NB4 (cell line): ENCODE results near the gene MAPK14.
A peak's percentile ranks its signal among the peaks of the same experiment; 100 is the strongest.
"Not testable (repeated sequence)": the region's sequence is repeated elsewhere in the genome, so short reads cannot be mapped to it uniquely, and the experiment has no call there.

ENCODE experiments used
- DNase-seq: peaks from one replicate; pipeline ENCODE4 v3.0.0; 2010; ENCODE audit warnings: low read depth
- H3K4me3 ChIP-seq: one replicate; pipeline ENCODE4 v1.5.1; 2011; ENCODE audit warnings: mild to moderate bottlenecking, low read depth, low read length, moderate library complexity
- CTCF ChIP-seq: IDR thresholded peaks from one replicate; pipeline ENCODE4 v1.5.1; 2012; ENCODE audit warnings: low read depth, low read length
- MAX ChIP-seq: IDR thresholded peaks from 2 replicates; pipeline ENCODE4 v1.6.1; 2011; ENCODE audit warnings: low read depth, low read length
- MYC ChIP-seq: IDR thresholded peaks from 2 replicates; pipeline ENCODE4 v1.6.1; 2011; ENCODE audit warnings: low read depth, low read length
- POLR2A ChIP-seq: IDR thresholded peaks from 2 replicates; pipeline ENCODE4 v1.6.1; 2011; ENCODE audit warnings: mild to moderate bottlenecking; ENCODE audit not compliant: insufficient read length; ENCODE audit errors: extremely low read depth

Gene MAPK14

GRCh38 chr6:36122495-36123269 lies 95.1 kb downstream of the MAPK14 start:
- TF ChIP-seq MYC (no peak), POLR2A (no peak), CTCF (no peak), MAX (no peak)
- DNase-seq = no peak
- no peak overlapping the region for H3K4me3 ChIP-seq

- 0 out of 2 replicates have a peak, but pooled peaks have one; percentile 13 for TF ChIP-seq MAX
- TF ChIP-seq CTCF = peak; percentile 90
- no peak for TF ChIP-seq MYC
- no peak for TF ChIP-seq POLR2A
- no peak overlapping the region for H3K4me3 ChIP-seq
- peak; percentile 86 for DNase-seq
Observed at GRCh38 chr6:36123270-36124139, 95.9 kb downstream of the MAPK14 start.

- not testable (repeated sequence) for H3K4me3 ChIP-seq, DNase-seq
Observed at GRCh38 chr6:36124346-36124745, 96.7 kb downstream of the MAPK14 start.

- TF ChIP-seq CTCF (no peak), POLR2A (no peak)
- no peak for DNase-seq
- H3K4me3 ChIP-seq = no peak overlapping the region
Observed at GRCh38 chr6:36124881-36125280, 97.3 kb downstream of the MAPK14 start.

- TF ChIP-seq MYC = no peak
- TF ChIP-seq CTCF = no peak
- no peak for TF ChIP-seq MAX
- TF ChIP-seq POLR2A = no peak
- H3K4me3 ChIP-seq = no peak overlapping the region
- DNase-seq = no peak
Observed at GRCh38 chr6:36125575-36125974, 98.0 kb downstream of the MAPK14 start.

GRCh38 chr6:36126121-36126520 lies 98.5 kb downstream of the MAPK14 start:
- H3K4me3 ChIP-seq = no peak overlapping the region
- no peak for DNase-seq
- TF ChIP-seq MYC (no peak), POLR2A (no peak), CTCF (no peak), MAX (no peak)
